Measurements from ENCODE around the gene SLC37A1.

GRCh38 chr21:42472521-42472920 lies 41.1 kb upstream of the SLC37A1 start:
- no peak for TF ChIP-seq CTCF (IDR thresholded peaks at IDR 0.05; ENCODE audit: borderline replicate concordance, extremely low read depth, low read length, poor library complexity, severe bottlenecking)
- TF ChIP-seq EZH2 (IDR thresholded peaks at IDR 0.05; ENCODE audit: borderline replicate concordance, low read depth, low read length, severe bottlenecking), result no peak
